ENCODE measurements around the gene SLC22A7.

DNA sequence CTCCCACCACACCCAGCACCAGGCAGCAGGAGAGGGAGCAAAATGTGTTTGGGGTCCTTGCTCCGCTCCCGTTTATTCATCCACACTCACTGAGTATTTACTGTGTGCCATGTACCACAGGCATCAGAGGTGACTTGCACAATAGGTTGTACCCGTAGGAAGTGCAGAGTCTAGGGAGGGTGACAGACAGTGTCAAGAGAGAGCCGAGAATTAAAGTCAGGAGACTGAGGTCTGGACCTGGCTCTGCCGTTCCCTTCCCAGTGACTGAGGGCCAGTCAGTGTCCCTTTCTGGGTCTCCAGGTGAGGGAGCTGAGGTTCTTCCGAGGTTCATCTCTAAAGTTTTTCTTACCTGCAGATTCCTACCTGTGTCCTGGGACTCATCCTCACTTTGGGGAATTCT lies 32.5 kb upstream of the SLC22A7 start:
- TF ChIP-seq POLR2A (IDR thresholded peaks at IDR 0.05) = no peak
- TF ChIP-seq, protein P1, sequence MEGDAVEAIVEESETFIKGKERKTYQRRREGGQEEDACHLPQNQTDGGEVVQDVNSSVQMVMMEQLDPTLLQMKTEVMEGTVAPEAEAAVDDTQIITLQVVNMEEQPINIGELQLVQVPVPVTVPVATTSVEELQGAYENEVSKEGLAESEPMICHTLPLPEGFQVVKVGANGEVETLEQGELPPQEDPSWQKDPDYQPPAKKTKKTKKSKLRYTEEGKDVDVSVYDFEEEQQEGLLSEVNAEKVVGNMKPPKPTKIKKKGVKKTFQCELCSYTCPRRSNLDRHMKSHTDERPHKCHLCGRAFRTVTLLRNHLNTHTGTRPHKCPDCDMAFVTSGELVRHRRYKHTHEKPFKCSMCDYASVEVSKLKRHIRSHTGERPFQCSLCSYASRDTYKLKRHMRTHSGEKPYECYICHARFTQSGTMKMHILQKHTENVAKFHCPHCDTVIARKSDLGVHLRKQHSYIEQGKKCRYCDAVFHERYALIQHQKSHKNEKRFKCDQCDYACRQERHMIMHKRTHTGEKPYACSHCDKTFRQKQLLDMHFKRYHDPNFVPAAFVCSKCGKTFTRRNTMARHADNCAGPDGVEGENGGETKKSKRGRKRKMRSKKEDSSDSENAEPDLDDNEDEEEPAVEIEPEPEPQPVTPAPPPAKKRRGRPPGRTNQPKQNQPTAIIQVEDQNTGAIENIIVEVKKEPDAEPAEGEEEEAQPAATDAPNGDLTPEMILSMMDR (IDR thresholded peaks at IDR 0.05) = no peak
- TF ChIP-seq EP300 (IDR thresholded peaks at IDR 0.05) = no peak

All from tibial nerve (tissue), 4 donors.